Stimulated activated CD4-positive, alpha-beta T cell treated with anti-CD3 and anti-CD28 coated beads, Interleukin-1b, Interleukin-23, amount 100 ng/mL, for 48 hours (primary cell): ENCODE results near the gene LIPC.
A peak's percentile ranks its signal among the peaks of the same experiment; 100 is the strongest.

Experiments used
- DNase-seq: peaks from one replicate; pipeline ENCODE4 v3.0.0-alpha.2; 2020

The LIPC gene

GRCh38 chr15:58544756-58545155, 113.0 kb downstream of the LIPC start:
- DNase-seq: no peak

GRCh38 chr15:58545307-58546065, 113.7 kb downstream of the LIPC start:
- DNase-seq: peak; percentile 45

- DNase-seq: no peak
Measured at GRCh38 chr15:58546066-58546591, 114.3 kb downstream of the LIPC start.

GRCh38 chr15:58546635-58547627, 115.1 kb downstream of the LIPC start:
- no peak for DNase-seq

GRCh38 chr15:58547628-58548307, 116.0 kb downstream of the LIPC start:
- DNase-seq: no peak

GRCh38 chr15:58548308-58549012, 116.7 kb downstream of the LIPC start:
- no peak for DNase-seq

- DNase-seq: no peak
Measured at GRCh38 chr15:58549013-58549784, 117.4 kb downstream of the LIPC start.

- DNase-seq: no peak
Measured at GRCh38 chr15:58549785-58550074, 117.9 kb downstream of the LIPC start.

GRCh38 chr15:58551084-58551763, 119.4 kb downstream of the LIPC start:
- no peak for DNase-seq

GRCh38 chr15:58551764-58552504, 120.1 kb downstream of the LIPC start:
- no peak for DNase-seq

GRCh38 chr15:58552505-58553364, 120.9 kb downstream of the LIPC start:
- no peak for DNase-seq

GRCh38 chr15:58553365-58553918, 121.7 kb downstream of the LIPC start:
- no peak for DNase-seq

- no peak for DNase-seq
Measured at GRCh38 chr15:58554758-58555157, 123.0 kb downstream of the LIPC start.

GRCh38 chr15:58555162-58556027, 123.6 kb downstream of the LIPC start:
- no peak for DNase-seq

- DNase-seq: no peak
Measured at GRCh38 chr15:58556028-58556361, 124.2 kb downstream of the LIPC start.

GRCh38 chr15:58556541-58556940, 124.8 kb downstream of the LIPC start:
- DNase-seq: no peak

GRCh38 chr15:58558777-58559176, 127.0 kb downstream of the LIPC start:
- no peak for DNase-seq

- no peak for DNase-seq
Measured at GRCh38 chr15:58559904-58560588, 128.3 kb downstream of the LIPC start.
